IMR-90 (cell line): ENCODE measurements around the gene CD79A. TPM values are rescaled to one million over a fixed set of nuclear protein-coding genes. Genes with fewer than 3 reads are reported as not detected.

ENCODE experiments used
- ATAC-seq: fragments of 200-7000 bp; cut with Tn5 transposase; 2 replicates; pipeline ENCODE4 v1.9.1; 2020; ENCODE audit warnings: low read depth, mild to moderate bottlenecking, moderate library complexity
- BruUV-seq: library from RNA; stranded (reverse); fragments of 400-500 nt; replicated peaks from 2 replicates; lab custom pipeline; 2021; lab: Mats Ljungman, UMichigan
- CTCF ChIA-PET: fragments of 300-600 bp; formaldehyde crosslinking; extraction: SDS; loops from one replicate; lab custom pipeline; 2021; ENCODE audit warnings: antibody characterized with exemption; lab: Yijun Ruan, JAX
- POLR2A ChIA-PET: fragments of 300-600 bp; sonication (Branson Sonifier 250); formaldehyde crosslinking; loops from one replicate; lab custom pipeline; 2022; ENCODE audit warnings: antibody characterized with exemption; ENCODE audit not compliant: unreplicated experiment; lab: Charles Lee
- DNase-seq: peaks from one replicate; pipeline ENCODE4 v3.0.0; 2013
- H2AFZ ChIP-seq: replicated peaks from 2 replicates; pipeline ENCODE3; 2013; ENCODE audit warnings: low read length, mild to moderate bottlenecking; ENCODE audit not compliant: poor library complexity
- H2AK5ac ChIP-seq: 2 replicates; pipeline ENCODE4 v1.6.1; 2013; ENCODE audit warnings: low read depth, low read length, inconsistent platforms
- H2AK9ac ChIP-seq: replicated peaks from 2 replicates; pipeline ENCODE3; 2013; ENCODE audit warnings: mild to moderate bottlenecking, low read depth, low read length, moderate library complexity; ENCODE audit not compliant: poor library complexity
- H2BK120ac ChIP-seq: 2 replicates; pipeline ENCODE4 v1.6.1; 2013; ENCODE audit warnings: low read depth, low read length, inconsistent platforms
- H2BK15ac ChIP-seq: 3 replicates; pipeline ENCODE4 v1.6.1; 2013; ENCODE audit warnings: low read depth, low read length, inconsistent platforms
- H2BK20ac ChIP-seq: 2 replicates; pipeline ENCODE4 v1.6.1; 2013; ENCODE audit warnings: low read depth, mild to moderate bottlenecking, inconsistent platforms, low read length, moderate library complexity
- H2BK5ac ChIP-seq: 2 replicates; pipeline ENCODE4 v1.6.1; 2013; ENCODE audit warnings: mild to moderate bottlenecking, low read depth, low read length, inconsistent platforms; ENCODE audit not compliant: poor library complexity, severe bottlenecking
- H3K14ac ChIP-seq: replicated peaks from 2 replicates; pipeline ENCODE4 v1.6.1; 2013; ENCODE audit warnings: low read depth, low read length, inconsistent platforms
- H3K18ac ChIP-seq: 2 replicates; pipeline ENCODE4 v1.6.1; 2013; ENCODE audit warnings: low read depth, low read length, control low read depth
- H3K23ac ChIP-seq: 2 replicates; pipeline ENCODE4 v1.6.1; 2013; ENCODE audit warnings: low read depth, low read length, inconsistent platforms
- H3K27ac ChIP-seq: 2 replicates; pipeline ENCODE4 v1.5.1; 2013; ENCODE audit warnings: mild to moderate bottlenecking, control low read depth, low read length; ENCODE audit not compliant: insufficient read depth
- H3K27me3 ChIP-seq: 2 replicates; pipeline ENCODE4 v1.6.1; 2013; ENCODE audit warnings: low read length; ENCODE audit not compliant: control insufficient read depth, insufficient read depth
- H3K36me3 ChIP-seq: 2 replicates; pipeline ENCODE4 v1.6.1; 2013; ENCODE audit warnings: low read length, mixed read lengths; ENCODE audit not compliant: control insufficient read depth, insufficient read depth
- H3K4ac ChIP-seq: 2 replicates; pipeline ENCODE4 v1.6.1; 2013; ENCODE audit warnings: low read depth, low read length, inconsistent platforms
- H3K4me1 ChIP-seq: 2 replicates; pipeline ENCODE4 v1.6.1; 2013; ENCODE audit warnings: low read length, mixed read lengths; ENCODE audit not compliant: control insufficient read depth, insufficient read depth
- H3K4me2 ChIP-seq: 2 replicates; pipeline ENCODE4 v1.6.1; 2013; ENCODE audit warnings: low read depth, mild to moderate bottlenecking, control low read depth, low read length, moderate library complexity
- H3K4me3 ChIP-seq: 2 replicates; pipeline ENCODE4 v1.5.1; 2013; ENCODE audit warnings: low read depth, mild to moderate bottlenecking, control low read depth, low read length, moderate library complexity; ENCODE audit not compliant: insufficient read depth
- H3K56ac ChIP-seq: 2 replicates; pipeline ENCODE4 v1.6.1; 2013; ENCODE audit warnings: low read length, inconsistent platforms; ENCODE audit not compliant: insufficient read depth; ENCODE audit errors: extremely low read depth
- H3K79me1 ChIP-seq, 2 experiments: 2 replicates each; pipeline ENCODE4 v1.6.1; 2013; ENCODE audit warnings: low read length in 2 of 2, inconsistent platforms in 1 of 2, low read depth in 1 of 2
- H3K9ac ChIP-seq: 2 replicates; pipeline ENCODE4 v1.6.1; 2013; ENCODE audit warnings: low read depth, low read length, control low read depth
- H3K9me1 ChIP-seq: 2 replicates; pipeline ENCODE4 v1.6.1; 2013; ENCODE audit warnings: low read length, inconsistent platforms; ENCODE audit not compliant: insufficient read depth
- H3K9me3 ChIP-seq: 2 replicates; pipeline ENCODE4 v1.6.1; 2013; ENCODE audit warnings: low read length; ENCODE audit not compliant: control insufficient read depth, insufficient read depth
- H4K20me1 ChIP-seq: 2 replicates; pipeline ENCODE4 v1.6.1; 2013; ENCODE audit warnings: low read length, inconsistent platforms; ENCODE audit not compliant: insufficient read depth
- H4K5ac ChIP-seq: 2 replicates; pipeline ENCODE4 v1.6.1; 2013; ENCODE audit warnings: mild to moderate bottlenecking, low read depth, low read length, control low read depth
- H4K8ac ChIP-seq, 2 experiments: 2 replicates each; pipeline ENCODE4 v1.6.1; 2013; ENCODE audit warnings: low read depth in 2 of 2, low read length in 2 of 2, control low read depth in 1 of 2, inconsistent platforms in 1 of 2
- H4K91ac ChIP-seq: 2 replicates; pipeline ENCODE4 v1.6.1; 2013; ENCODE audit warnings: low read depth, low read length, inconsistent platforms; ENCODE audit not compliant: insufficient read depth
- BHLHE40 ChIP-seq: fragments of 150-350 bp; IDR thresholded peaks from 2 replicates; pipeline ENCODE4 v1.6.1; 2016; ENCODE audit warnings: mild to moderate bottlenecking, low read depth, low read length
- CEBPB ChIP-seq: IDR thresholded peaks from 2 replicates; pipeline ENCODE4 v1.6.1; 2012; ENCODE audit warnings: low read depth, low read length, improper control_type of control experiment
- CHD1 ChIP-seq: IDR thresholded peaks from 2 replicates; pipeline ENCODE4 v1.6.1; 2012; ENCODE audit warnings: low read depth, low read length, improper control_type of control experiment
- FOS ChIP-seq: fragments of 150-350 bp; IDR thresholded peaks from 2 replicates; pipeline ENCODE4 v1.6.1; 2016; ENCODE audit warnings: low read depth, low read length
- MXI1 ChIP-seq: IDR thresholded peaks from 2 replicates; pipeline ENCODE4 v1.6.1; 2012; ENCODE audit warnings: low read depth, mild to moderate bottlenecking, low read length, moderate library complexity, borderline replicate concordance
- NFE2L2 ChIP-seq: fragments of 150-350 bp; IDR thresholded peaks from 2 replicates; pipeline ENCODE4 v1.6.1; 2016; ENCODE audit warnings: low read depth, mild to moderate bottlenecking, low read length
- RAD21 ChIP-seq: IDR thresholded peaks from 2 replicates; pipeline ENCODE4 v1.6.1; 2012; ENCODE audit warnings: low read length, improper control_type of control experiment
- RCOR1 ChIP-seq: IDR thresholded peaks from 2 replicates; pipeline ENCODE4 v1.6.1; 2012; ENCODE audit warnings: mild to moderate bottlenecking, low read length, improper control_type of control experiment; ENCODE audit not compliant: insufficient replicate concordance
- RFX5 ChIP-seq: IDR thresholded peaks from 2 replicates; pipeline ENCODE4 v1.8.0; 2012; ENCODE audit warnings: low read depth, mild to moderate bottlenecking, low read length, moderate library complexity
- SMC3 ChIP-seq: fragments of 150-350 bp; IDR thresholded peaks from 2 replicates; pipeline ENCODE4 v1.6.1; 2016; ENCODE audit warnings: low read depth, mild to moderate bottlenecking, antibody characterized with exemption, low read length, moderate library complexity
- USF2 ChIP-seq: fragments of 150-350 bp; IDR thresholded peaks from 2 replicates; pipeline ENCODE4 v1.6.1; 2017; ENCODE audit warnings: mild to moderate bottlenecking, antibody characterized with exemption, low read length, low read depth
- WGBS, 2 experiments: methylation state at CpG; one replicate each; pipeline versions ENCODE4 v1.1.5 to v1.1.7; 2013; ENCODE audit warnings: missing lambda C conversion rate in 2 of 2; ENCODE audit not compliant: insufficient read length in 1 of 2; ENCODE audit errors: extremely low coverage in 2 of 2; 5-methylcytosine and 5-hydroxymethylcytosine counted together
- dilution Hi-C: fragments of 300-500 bp; cut with HindIII; formaldehyde crosslinking; loops from one replicate; pipeline ENCODE4 v1.14.3; 2018; ENCODE audit warnings: low sequenced_read_pairs; ENCODE audit not compliant: unreplicated experiment
- in situ Hi-C: fragments of 300-500 bp; cut with MboI; formaldehyde crosslinking; loops from 3 replicates; pipeline ENCODE4 v1.14.3; 2019; ENCODE audit warnings: low sequenced_read_pairs, inconsistent platforms, mixed read lengths
- intact Hi-C: fragments of 100-400 bp; cut with micrococcal nuclease; formaldehyde crosslinking; loops from 2 replicates; pipeline ENCODE4 v1.10.0; 2022
- polyA plus RNA-seq, 3 experiments: library from polyadenylated mRNA; depleted of rRNA; stranded (reverse); fragments of >200 nt; gene quantifications; 2 replicates each; pipeline ENCODE4 v1.2.3, GENCODE V29; 2012; ENCODE audit warnings: low replicate concordance in 1 of 3
- total RNA-seq: library from RNA; depleted of rRNA; stranded (reverse); fragments of >200 nt; gene quantifications from 2 replicates; pipeline ENCODE4 v1.2.3, GENCODE V29; 2012

The CD79A gene
- total and polyA plus RNA-seq, 2 of the 4 experiments (the other 2 are of a cell fraction): 0.19 TPM; not detected in 1

- no peaks in the 10 kb centered on the region for H3K9me3 ChIP-seq
- no peak overlapping the region for H3K9ac ChIP-seq
- H3K36me3 ChIP-seq: peaks cover 57% of the 10 kb centered on the region
- POLR2A ChIA-PET: no interaction called here
- H2AK9ac ChIP-seq: no peak overlapping the region
- H3K9me1 ChIP-seq: no peaks in the 10 kb centered on the region
- no peak overlapping the region for H3K14ac ChIP-seq
- no peak overlapping the region for H4K91ac ChIP-seq
- no peak overlapping the region for H3K4me2 ChIP-seq
- H3K4ac ChIP-seq: no peak overlapping the region
- H3K18ac ChIP-seq: no peak overlapping the region
- WGBS, 2 experiments: no CpG with 5 or more reads among the region's 3 CpGs
- no peak overlapping the region for H3K4me3 ChIP-seq
- no peak overlapping the region for H2AK5ac ChIP-seq
- no peak overlapping the region for H3K56ac ChIP-seq
- no peak overlapping the region for H2BK120ac ChIP-seq
- H4K5ac ChIP-seq: no peak overlapping the region
- no peak overlapping the region for H2BK20ac ChIP-seq
- no peak overlapping the region for H3K23ac ChIP-seq
- no peak overlapping the region for H2BK5ac ChIP-seq
- TF ChIP-seq BHLHE40: no peak
- no peak for TF ChIP-seq RCOR1
- no peak for TF ChIP-seq RAD21
- TF ChIP-seq CEBPB: no peak
- no peak for TF ChIP-seq CHD1
- no peak for TF ChIP-seq RFX5
- TF ChIP-seq FOS: no peak
- no peak for TF ChIP-seq NFE2L2
- TF ChIP-seq SMC3: no peak
- TF ChIP-seq MXI1: no peak
- TF ChIP-seq USF2: no peak
- H2AFZ ChIP-seq: no peak overlapping the region
- dilution Hi-C loops (no loop called here), intact Hi-C loops (no loop called here), in situ Hi-C loops (no loop called here)
- no peak overlapping the region for H4K8ac ChIP-seq
- no TSS peak for BruUV-seq
- H3K27ac ChIP-seq: no peak overlapping the region
- no peak for DNase-seq
- H4K20me1 ChIP-seq: no peaks in the 10 kb centered on the region; the same call in 1 of the 2 replicates
- peaks cover under 1 to 5% of the 10 kb centered on the region in 2 experiments; a peak in 3 of 4 replicates for H3K79me1 ChIP-seq
- H2BK15ac ChIP-seq: no peak overlapping the region
- CTCF ChIA-PET: no interaction called here
- ATAC-seq: no peak
- H3K27me3 ChIP-seq: no peaks in the 10 kb centered on the region
- H3K4me1 ChIP-seq: no peaks in the 10 kb centered on the region
Observed at GRCh38 chr19:41897181-41897580, 20.1 kb downstream of the CD79A start.
